ENCODE results near the gene SRSF10.
"Not testable (repeated sequence)": the region's sequence is repeated elsewhere in the genome, so short reads cannot be mapped to it uniquely, and the experiment has no call there.

Gene SRSF10

GRCh38 chr1:23979881-23980727 is at the start of gene SRSF10:
SRSF10 (minus strand) TSS chr1:23980327; CDS start chr1:23980255, 72 bp downstream.
- peak; percentile 99 for DNase-seq

- DNase-seq: no peak
Observed at GRCh38 chr1:24027838-24028468, 47.8 kb upstream of the SRSF10 start.

GRCh38 chr1:24022581-24023361 is 42.6 kb upstream of the SRSF10 start:
- no peak for DNase-seq

- DNase-seq: no peak
Observed at GRCh38 chr1:24021403-24022266, 41.5 kb upstream of the SRSF10 start.

- DNase-seq: no peak
Observed at GRCh38 chr1:24020470-24020869, 40.3 kb upstream of the SRSF10 start.

GRCh38 chr1:24020025-24020424 is 39.9 kb upstream of the SRSF10 start:
- no peak for DNase-seq

GRCh38 chr1:24018611-24019580 is 38.8 kb upstream of the SRSF10 start:
- DNase-seq: peak; percentile 12

GRCh38 chr1:24015221-24016210 is 35.4 kb upstream of the SRSF10 start:
- DNase-seq: no peak

- not testable (repeated sequence) for DNase-seq
Observed at GRCh38 chr1:24012878-24013277, 32.8 kb upstream of the SRSF10 start.

- DNase-seq: no peak
Observed at GRCh38 chr1:24010650-24011049, 30.5 kb upstream of the SRSF10 start.

- DNase-seq: no peak
Observed at GRCh38 chr1:24009406-24009805, 29.3 kb upstream of the SRSF10 start.

- DNase-seq: not testable (repeated sequence)
Observed at GRCh38 chr1:24008574-24009184, 28.6 kb upstream of the SRSF10 start.

GRCh38 chr1:24007079-24007478 is 27.0 kb upstream of the SRSF10 start:
- no peak for DNase-seq

- DNase-seq: no peak
Observed at GRCh38 chr1:24005163-24005562, 25.0 kb upstream of the SRSF10 start.

GRCh38 chr1:24004132-24004531 is 24.0 kb upstream of the SRSF10 start:
- no peak for DNase-seq

GRCh38 chr1:24003331-24003972 is 23.3 kb upstream of the SRSF10 start:
- DNase-seq: no peak

GRCh38 chr1:24002695-24003094 is 22.6 kb upstream of the SRSF10 start:
- DNase-seq: no peak

- DNase-seq: no peak
Observed at GRCh38 chr1:23999156-23999671, 19.1 kb upstream of the SRSF10 start.

GRCh38 chr1:23997812-23998211 is 17.7 kb upstream of the SRSF10 start:
- no peak for DNase-seq
